MM.1S (cell line): ENCODE measurements around the gene MT1M.

Experiments used
- CTCF ChIP-seq: fragments of 300-600 bp; sonication (generic); IDR thresholded peaks from 2 replicates; pipeline ENCODE4 v1.5.1; 2016; ENCODE audit warnings: antibody characterized with exemption, low read length, mixed read lengths
- EZH2 ChIP-seq: fragments of 300-600 bp; sonication (generic); optimal IDR thresholded peaks from 2 replicates; pipeline ENCODE3; 2017; ENCODE audit warnings: low read depth, mild to moderate bottlenecking, antibody characterized with exemption, low read length, mixed read lengths
- EZH2phosphoT487 ChIP-seq: fragments of 300-600 bp; sonication (generic); IDR thresholded peaks from 2 replicates; pipeline ENCODE4 v1.6.1; 2018; ENCODE audit warnings: antibody characterized with exemption, low read length

- no peak for TF ChIP-seq CTCF
- no peak for TF ChIP-seq EZH2
- TF ChIP-seq EZH2phosphoT487: no peak
These were observed 7.1 kb upstream of the MT1M start, which contains the start of gene MT1E for GRCh38 chr16:56625140-56625942.
